ELF-1 (cell line): ENCODE results near the gene CD180.

Experiments
- DNase-seq: peaks from one replicate; pipeline ENCODE4 v3.0.0-alpha.2; 2016; ENCODE audit warnings: low read depth, low spot score

Gene CD180

GRCh38 chr5:67196537-67197059 is at the start of gene CD180:
CD180 (minus strand) TSS chr5:67196799; CDS start chr5:67196641, 158 bp downstream.
- no peak for DNase-seq

GRCh38 chr5:67246108-67246507 is 49.5 kb upstream of the CD180 start:
- DNase-seq = no peak

DNA sequence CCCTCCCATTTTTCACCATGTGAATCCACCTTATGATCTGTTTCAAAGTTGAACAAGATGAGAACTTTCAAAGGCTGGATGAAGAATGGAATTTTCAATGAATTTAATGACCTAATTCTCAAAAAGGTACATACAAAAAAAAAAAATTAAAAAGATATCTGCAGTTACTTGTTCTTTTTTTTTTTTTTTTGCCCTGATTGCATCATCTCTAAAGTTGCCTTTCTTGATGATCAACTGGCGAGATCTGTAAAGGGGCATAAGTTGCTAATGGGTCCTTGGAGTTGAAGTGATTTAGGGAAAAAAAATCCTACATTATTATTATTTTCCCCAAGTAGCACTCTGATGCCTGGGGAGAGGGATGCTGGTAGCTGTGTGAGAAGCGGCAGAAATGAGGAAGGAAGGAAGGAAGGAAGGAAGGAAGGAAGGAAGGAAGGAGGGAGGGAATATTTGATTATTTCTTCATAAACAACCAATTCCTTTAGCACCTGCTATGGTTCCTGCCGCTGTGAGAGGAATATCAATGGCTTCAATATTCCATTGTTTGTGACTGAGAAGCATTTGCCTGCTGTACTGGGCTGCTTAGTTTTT is 48.8 kb upstream of the CD180 start:
- no peak for DNase-seq

DNA sequence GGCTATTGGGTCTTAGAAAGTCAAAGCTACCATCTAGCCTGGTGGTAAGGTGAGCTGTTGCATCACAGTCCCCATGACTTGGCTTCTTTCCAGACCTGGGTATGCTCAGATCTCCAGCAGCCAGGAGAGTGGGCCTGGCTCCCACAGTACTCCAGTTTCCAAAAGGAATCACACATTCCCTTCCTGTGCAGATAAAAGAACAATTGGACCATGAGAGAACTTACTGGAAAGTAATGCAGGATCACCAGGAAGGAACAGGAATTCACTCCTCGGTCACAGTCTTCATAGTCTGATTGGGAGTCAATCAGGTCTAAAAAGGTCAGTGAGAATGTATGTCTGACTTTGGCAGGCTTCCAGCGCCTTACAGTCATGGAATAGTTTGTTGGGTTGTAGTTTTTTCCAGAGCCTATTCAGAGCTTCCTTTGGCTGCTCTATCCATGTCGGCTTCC is 47.8 kb upstream of the CD180 start:
- DNase-seq = no peak

GRCh38 chr5:67243944-67244343 is 47.3 kb upstream of the CD180 start:
- no peak for DNase-seq

DNA sequence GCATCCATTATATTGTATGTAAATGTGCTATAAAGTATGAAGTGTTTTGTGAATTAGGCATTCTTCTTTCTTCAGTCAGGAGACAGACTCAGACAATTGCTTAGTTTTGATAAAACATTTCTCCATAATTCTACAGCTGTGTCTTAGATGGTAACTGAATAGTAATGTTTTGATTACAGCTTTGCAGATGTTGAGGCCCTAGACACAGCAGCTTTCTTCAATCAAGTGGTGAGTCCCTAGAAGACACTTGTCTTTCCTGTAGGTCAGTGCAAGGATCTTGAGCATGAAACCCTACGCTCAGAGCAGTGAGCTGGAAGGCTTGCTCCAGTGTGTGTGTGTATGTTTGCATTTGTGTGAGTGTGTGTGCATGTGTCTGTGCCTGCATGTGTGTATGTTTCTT is 46.8 kb upstream of the CD180 start:
- DNase-seq = no peak

DNA sequence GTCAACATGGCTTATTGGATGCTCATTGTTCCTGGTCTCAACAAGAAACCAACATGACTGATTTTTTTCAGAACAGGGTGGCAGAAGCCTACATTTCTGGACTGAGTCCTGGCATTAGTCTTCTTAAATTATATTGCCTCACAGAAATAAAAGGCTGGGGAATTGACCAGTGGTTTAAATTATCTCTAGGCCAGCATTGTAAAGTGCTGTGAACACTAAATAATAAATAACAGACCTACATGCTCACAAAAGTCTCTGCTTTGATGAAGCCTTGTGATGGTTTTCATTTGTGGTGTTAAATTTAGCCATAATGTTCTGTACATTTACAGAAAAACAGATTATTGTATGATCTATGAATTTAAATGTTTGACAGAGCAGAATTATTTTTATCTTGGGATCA is 44.7 kb upstream of the CD180 start:
- DNase-seq = no peak

DNA sequence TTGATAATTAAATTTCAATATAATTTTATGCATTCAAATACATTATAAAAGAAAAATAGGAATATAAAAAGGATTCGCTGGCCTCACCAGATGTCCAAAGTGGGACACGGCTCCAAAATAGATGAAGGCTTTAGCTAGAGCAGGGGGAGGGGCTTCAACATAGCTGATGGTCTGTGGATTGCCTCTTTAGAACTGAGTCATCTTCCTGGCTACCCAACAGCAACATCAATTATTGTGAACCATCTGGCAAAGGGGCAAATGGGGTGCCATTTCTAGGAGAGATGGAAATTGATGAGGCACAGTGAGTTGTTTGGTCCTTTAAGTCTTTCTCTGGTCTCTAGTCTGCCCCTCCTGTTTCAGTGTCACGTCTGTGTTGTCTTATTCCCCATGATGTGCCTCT is 44.2 kb upstream of the CD180 start:
- DNase-seq = no peak

GRCh38 chr5:67240065-67240464 is 43.5 kb upstream of the CD180 start:
- no peak for DNase-seq

DNA sequence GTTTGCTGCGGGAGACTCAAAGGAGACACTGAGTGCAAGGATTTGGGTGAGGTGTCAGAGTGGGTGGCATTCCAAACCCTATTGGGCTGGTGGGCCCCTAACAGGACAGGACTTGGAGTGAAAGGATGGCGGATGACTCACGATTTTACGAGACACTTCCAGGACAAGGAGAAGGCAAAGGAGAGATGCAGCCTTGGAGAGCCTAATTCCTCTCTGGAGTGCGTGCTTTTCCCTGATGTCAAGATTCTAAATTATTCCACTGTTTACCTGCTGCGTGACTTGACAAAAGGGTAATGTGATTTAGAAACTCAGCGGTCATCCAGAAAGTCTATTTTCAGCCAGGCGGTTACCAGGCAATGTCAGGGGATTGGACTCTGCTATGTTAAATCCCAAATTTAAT is 41.6 kb upstream of the CD180 start:
- DNase-seq = no peak

GRCh38 chr5:67235399-67236110 is 39.0 kb upstream of the CD180 start:
- no peak for DNase-seq

DNA sequence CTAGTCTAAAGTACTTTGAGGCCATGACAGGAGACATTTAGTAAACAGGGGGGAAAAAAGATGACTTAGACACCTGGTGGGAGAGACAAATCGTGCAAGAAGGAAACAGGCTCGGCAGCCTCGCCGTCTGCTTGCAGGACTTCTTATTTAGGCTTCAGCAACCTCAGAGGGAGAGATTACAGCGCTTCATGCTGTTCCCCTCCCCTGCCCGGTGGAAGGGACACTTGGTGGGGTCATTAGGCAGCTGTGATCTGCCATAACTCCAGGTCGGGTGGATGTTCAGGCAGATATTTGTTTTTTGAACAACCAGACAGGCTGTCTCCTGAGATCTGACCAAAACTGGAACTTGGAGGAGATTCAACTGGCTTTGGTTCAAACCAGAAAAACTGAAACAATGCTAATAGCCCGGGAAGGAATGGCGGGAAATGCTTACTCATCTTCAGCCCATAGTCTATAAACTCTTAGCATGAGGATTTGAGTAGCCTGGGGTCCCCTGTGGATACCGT is 38.1 kb upstream of the CD180 start:
- no peak for DNase-seq

GRCh38 chr5:67233075-67233474 is 36.5 kb upstream of the CD180 start:
- peak; percentile 17 for DNase-seq

DNA sequence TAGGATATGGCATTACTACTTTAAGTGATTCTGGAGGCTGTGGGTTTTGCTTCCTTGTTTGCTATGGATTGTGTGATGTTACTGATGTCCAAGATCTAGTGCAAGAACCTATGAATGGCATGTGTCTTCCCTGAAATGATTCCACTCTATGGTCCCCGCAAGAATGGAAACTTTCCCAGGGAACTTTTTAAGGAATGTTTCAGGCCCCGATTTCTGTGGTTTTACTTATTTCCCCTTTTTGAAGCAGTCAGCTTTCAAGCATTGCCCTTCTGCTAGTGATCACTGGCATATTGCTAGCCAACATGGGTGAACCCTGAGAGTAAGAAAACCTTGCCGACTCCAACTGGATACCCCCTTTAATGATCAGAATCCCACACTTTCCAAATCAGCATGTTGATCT is 26.6 kb upstream of the CD180 start:
- no peak for DNase-seq

DNA sequence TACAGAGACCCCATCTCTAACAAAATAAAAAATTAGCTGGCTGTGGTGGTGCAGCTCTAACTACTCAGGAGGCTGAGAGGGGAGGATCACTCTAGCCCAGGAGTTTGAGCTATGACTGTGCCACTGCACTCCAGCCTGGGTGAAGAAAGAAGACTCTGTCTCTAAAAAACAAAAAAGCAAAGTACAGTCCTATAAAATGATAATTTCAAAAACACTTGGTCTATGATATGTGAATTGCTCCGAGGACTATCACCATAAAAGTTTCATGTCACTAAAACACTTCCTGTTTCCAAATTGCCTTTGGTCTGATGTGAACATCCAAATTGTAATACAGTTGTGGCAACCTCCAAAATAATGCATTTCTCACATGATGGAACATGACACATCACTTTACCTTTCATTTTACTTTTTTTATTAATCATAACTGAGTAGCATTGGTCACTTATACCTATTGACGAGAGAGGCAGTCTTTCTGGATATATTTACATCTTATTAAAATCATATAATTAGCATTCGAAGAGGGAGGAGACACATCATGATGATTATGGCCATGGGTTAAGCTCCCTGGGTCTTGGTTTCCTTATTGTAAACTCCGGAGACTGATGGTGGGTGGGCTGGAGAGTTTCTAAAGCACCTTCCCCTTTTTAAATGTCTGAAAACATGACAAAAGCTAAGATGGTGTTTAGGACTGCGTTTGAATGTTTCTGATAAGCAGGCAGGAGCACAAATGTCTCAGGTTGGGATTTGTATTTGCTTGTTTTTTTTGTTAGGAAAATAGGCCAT is 25.8 kb upstream of the CD180 start:
- no peak for DNase-seq

DNA sequence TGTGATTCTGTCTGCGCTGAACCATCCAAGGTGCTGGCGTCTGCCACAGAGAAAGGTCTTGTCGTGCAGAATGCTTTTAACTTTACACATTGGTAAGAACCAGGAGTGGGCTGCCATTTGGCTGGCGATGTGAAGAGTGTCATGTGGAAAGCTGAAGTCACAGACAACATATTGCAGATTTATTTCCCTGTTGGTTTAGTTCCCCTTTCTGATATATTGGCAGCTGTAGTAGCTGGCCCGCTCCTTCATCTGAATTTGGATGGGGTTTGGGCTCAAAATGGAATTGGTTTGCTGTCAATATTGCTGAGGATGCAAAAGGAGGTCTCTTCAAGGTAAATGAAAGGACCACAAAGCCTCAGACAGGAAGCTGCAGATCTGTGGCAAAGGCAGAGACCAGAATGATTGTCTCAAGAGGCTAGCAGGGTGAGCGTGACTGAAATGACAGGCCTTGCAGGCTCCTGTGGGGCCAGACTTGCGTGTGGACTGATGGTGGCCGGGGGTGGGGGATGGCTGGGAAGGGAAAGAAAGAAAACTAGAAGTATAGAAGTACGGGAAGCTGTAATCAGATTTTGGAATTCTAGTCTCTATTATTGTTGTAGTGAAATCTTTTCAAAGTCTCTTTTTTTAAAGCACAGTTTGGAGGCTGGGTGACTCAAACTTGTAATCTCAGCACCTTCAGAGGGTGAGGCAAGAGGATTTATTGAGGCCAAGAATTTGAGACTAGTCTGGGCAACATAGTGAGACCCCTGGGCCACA is 25.1 kb upstream of the CD180 start:
- DNase-seq = no peak

DNA sequence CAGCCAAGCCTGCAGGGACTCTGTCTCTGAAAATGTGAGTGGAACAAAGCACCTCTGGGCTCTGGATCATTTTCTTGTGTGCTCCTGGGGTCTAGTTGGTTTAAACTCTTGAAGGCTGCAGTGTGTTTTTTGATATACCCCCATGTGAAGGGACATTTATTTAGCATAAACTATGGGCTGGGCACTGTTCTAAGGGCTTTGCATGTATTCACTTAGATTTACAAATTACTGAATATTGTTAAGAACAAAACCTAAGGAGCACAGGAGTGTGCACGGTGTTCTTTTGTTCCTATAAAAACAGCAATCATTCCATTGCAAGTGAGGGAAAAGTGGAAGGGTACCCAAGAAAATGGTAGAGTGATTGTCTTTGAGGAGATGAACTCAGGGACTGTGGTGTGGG is 20.0 kb upstream of the CD180 start:
- no peak for DNase-seq

DNA sequence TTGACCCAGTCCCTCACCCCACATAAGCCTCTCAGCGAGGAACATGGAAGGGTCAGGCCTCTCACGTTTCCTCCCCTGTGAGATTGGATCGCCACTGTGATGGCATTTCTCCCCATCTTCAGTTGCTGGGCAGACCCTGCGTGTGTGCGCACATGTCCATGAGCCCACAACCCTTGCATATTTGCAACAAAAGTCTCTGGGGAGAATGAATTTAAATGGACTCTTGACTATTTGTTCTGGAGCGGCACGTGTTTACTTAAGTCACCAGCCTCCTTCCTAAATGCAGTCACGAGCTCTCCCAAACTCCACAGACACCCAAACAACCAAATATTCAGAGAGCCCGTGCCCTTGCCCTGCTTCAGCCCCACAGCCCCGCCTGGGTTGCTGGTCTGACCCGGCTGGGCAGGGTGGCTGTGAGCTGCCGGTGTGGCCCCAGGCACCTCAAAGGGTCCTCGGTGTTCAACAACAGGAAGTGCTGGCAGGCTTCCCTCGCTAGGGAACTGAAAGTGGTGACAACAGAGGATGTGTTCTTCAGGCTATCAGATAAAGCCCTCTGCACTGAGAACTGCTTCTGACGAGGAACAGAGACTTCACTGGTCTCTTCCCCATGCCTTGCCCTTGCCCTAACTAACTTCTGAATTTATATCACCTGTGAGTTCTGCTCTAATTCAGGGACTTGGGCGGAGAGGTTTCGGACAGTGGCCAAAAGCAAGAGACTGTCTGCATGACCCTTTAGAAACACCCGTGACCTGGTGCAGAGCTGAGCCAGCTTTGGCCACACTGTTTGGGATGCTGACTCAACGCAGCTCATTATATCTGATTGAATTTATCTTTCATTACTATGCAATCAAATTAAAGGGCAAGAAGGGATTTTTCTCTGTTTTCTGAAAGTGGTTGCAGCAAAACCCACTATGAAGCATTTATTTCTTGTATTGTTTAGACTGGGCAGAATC is 19.2 kb upstream of the CD180 start:
- DNase-seq = peak; percentile 62

DNA sequence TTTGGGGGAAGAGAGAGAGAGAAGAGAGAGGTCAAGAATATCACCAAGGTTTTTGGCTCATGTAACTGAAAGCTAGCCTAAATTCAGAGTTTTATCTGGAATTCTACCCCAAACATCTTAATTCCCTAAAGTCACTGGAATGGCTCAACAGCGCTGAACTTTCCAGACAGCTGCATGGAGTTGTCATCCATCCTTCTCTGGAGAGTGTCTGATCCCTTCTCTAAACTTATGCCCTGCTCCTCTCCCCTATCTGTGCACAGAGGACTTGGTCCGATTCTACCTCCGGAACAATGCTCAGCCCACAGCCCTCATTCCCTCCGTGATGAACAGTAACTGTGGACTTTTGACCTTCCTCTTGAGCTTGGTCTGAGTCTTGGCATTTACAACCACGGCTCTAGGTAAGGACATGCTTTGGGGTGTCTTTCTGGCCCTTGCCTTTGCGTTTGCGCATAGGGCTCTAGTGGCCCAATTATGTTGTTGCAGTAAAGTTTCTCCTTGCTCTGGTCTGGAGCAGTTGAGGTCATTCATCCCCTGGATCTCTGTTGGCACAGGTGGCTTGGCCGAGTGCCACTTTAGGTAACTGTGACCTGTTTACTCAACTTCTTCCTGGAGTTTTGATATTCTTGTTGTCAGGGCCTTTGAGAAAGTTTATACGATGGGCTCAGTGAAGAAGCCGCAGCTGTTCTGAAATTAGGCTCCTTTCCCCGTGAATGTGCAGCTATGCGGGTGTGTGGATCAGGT is 18.3 kb upstream of the CD180 start:
- no peak for DNase-seq

DNA sequence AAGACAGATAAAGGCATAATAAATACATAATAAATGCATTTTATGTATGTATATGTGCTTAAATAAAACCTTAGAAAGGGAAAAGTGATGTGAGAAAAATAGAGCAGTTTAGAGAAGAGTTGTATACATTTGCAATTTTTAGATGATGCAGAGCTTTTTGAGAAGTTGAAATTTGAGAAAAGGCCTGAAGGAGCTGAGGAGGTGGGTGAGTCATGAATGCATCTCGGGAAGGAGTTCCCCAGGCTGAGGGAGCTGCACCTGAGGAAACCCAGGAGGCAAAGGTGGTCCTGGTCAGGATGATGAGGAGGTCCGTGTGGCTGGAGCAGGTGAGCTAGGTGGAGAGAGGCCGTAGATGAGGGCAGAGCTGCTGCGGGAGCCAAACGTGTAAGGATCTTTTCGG is 17.4 kb upstream of the CD180 start:
- no peak for DNase-seq
